GM21390 (cell line): ENCODE results near the gene DHFR2.

ENCODE experiments used
- ATAC-seq: cut with Tn5 transposase; IDR thresholded peaks from one replicate; pipeline ENCODE4 v1.9.1; 2021; ENCODE audit not compliant: unreplicated experiment

The DHFR2 gene

DNA sequence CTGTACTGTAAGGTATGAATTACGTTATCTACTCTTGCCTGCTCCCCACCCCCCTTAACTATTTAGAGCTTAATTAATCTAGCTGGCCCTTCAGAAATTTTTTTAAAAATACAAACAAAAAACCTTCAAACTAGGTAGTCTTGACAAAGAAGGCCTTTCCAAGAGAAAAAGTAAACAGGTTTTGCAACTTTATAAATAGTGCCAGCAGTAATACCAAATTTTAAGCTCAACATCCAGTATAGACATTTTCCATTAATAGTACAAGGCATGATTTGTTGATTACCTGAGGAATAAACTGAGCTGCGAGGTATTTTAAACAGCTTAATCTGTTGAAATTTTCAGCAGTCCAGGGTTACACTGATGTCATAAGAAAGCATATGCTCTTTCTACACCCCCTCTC is 54.5 kb downstream of the DHFR2 start:
- ATAC-seq, result no peak
